ENCODE data around the gene ANO2. TPM values are rescaled to one million over a fixed set of nuclear protein-coding genes. Genes with fewer than 3 reads are reported as not detected.
"Not testable (repeated sequence)": the region's sequence is repeated elsewhere in the genome, so short reads cannot be mapped to it uniquely, and the experiment has no call there.

ANO2 gene
- total RNA-seq, 1 experiment from 2014 or later = 0.68 TPM

- intact Hi-C loops (cut with micrococcal nuclease; ENCODE audit: unreplicated experiment) = no loop called here
- CTCF ChIA-PET = no interaction called here
- no TSS peak for BruUV-seq (replicated peaks)
- H3K4me1 ChIP-seq = no peaks in the 10 kb centered on the region
- no peak for DNase-seq
- POLR2A ChIA-PET = no interaction called here
- peaks cover 20% of the 10 kb centered on the region for H3K9me3 Mint-ChIP-seq (ENCODE audit: unreplicated experiment)
- H3K36me3 Mint-ChIP-seq (ENCODE audit: insufficient read depth, unreplicated experiment) = no peaks in the 10 kb centered on the region
- peaks cover 27% of the 10 kb centered on the region for H3K27me3 Mint-ChIP-seq (ENCODE audit: insufficient read depth, unreplicated experiment)
- H3K9me3 ChIP-seq = peaks cover 12% of the 10 kb centered on the region
- no peak overlapping the region for H3K27ac Mint-ChIP-seq (ENCODE audit: unreplicated experiment)
- no peaks in the 10 kb centered on the region for H3K36me3 ChIP-seq (ENCODE audit: control insufficient read depth, insufficient read depth, low read length)
- no peak for TF ChIP-seq CTCF (IDR thresholded peaks at IDR 0.05; ENCODE audit: insufficient read depth in 1 of 2, low read depth in 1 of 2, low read length in 1 of 2, severe bottlenecking in 1 of 2, unreplicated experiment in 1 of 2)
- no peaks in the 10 kb centered on the region; the same call in 1 of the 2 replicates for H3K27me3 ChIP-seq (replicated peaks; ENCODE audit: control insufficient read depth, insufficient read depth, low read length)
- no peak overlapping the region for H3K4me3 Mint-ChIP-seq (ENCODE audit: unreplicated experiment)
- no peaks in the 10 kb centered on the region for H3K4me1 Mint-ChIP-seq (ENCODE audit: low read depth, unreplicated experiment)
- no peak overlapping the region for H3K4me3 ChIP-seq (ENCODE audit: low read depth, low read length)
Observed at GRCh38 chr12:5827591-5827990, 117.5 kb downstream of the ANO2 start.

DNA sequence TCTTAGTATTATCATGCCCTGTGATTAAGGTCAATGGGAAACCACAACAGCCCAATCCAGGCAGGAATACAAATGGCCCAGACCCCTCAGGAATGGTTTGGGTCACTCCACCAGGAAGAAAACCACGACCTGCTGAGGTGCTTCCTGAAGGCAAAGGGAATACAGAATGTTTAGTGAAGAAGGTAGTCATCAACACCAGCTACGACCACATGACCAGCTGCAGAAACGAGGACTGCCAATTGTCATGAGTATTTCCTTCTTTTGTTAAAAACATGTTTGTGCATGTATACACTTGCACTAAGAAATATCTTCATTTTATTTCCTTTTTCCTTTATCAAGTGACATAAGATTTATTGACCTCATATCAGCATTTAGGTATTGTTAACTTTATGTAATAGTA, 119.3 kb downstream of the ANO2 start:
- not testable (repeated sequence) for BruUV-seq (replicated peaks)

DNA sequence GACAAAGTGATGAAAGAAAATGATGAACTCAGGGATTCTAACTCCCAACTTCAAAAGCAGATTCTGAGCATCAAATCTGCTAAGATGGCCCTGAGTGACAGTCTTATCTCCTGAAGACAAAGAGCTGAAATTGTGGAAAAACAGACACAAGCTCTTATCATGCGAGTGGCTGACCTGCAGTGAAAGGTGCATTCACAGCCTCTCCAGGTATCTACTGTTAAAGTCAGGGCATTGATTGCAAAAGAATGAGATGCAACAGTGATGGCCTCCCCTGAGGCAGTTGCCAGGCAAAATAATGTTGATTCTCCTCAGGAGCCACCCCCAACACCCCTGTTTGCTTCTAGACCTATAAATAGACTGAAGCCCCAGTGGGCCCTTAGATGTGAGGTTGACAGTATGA, 126.2 kb downstream of the ANO2 start:
- BruUV-seq (replicated peaks); POLR2A ChIA-PET; H3K27ac Mint-ChIP-seq (ENCODE audit: unreplicated experiment); H3K4me1 ChIP-seq; H3K36me3 Mint-ChIP-seq (ENCODE audit: insufficient read depth, unreplicated experiment); H3K4me1 Mint-ChIP-seq (ENCODE audit: low read depth, unreplicated experiment); DNase-seq; H3K4me3 Mint-ChIP-seq (ENCODE audit: unreplicated experiment); intact Hi-C loops (cut with micrococcal nuclease; ENCODE audit: unreplicated experiment); CTCF ChIA-PET; H3K4me3 ChIP-seq (ENCODE audit: low read depth, low read length); H3K36me3 ChIP-seq (ENCODE audit: control insufficient read depth, insufficient read depth, low read length); H3K27me3 ChIP-seq (replicated peaks; ENCODE audit: control insufficient read depth, insufficient read depth, low read length): not testable (repeated sequence)
- H3K9me3 ChIP-seq = peaks cover 15% of the 10 kb centered on the region
- Mint-ChIP-seq H3K27me3 (ENCODE audit: insufficient read depth, unreplicated experiment) (peaks cover 13% of the 10 kb centered on the region), H3K9me3 (ENCODE audit: unreplicated experiment) (peaks cover 30% of the 10 kb centered on the region)

More for the DNA sequence above, 119.3 kb downstream of the ANO2 start:
- H3K4me1 ChIP-seq; H3K4me3 Mint-ChIP-seq (ENCODE audit: unreplicated experiment); CTCF ChIA-PET; intact Hi-C loops (cut with micrococcal nuclease; ENCODE audit: unreplicated experiment); H3K27me3 ChIP-seq (replicated peaks; ENCODE audit: control insufficient read depth, insufficient read depth, low read length); H3K36me3 ChIP-seq (ENCODE audit: control insufficient read depth, insufficient read depth, low read length); H3K27ac Mint-ChIP-seq (ENCODE audit: unreplicated experiment); DNase-seq; H3K4me1 Mint-ChIP-seq (ENCODE audit: low read depth, unreplicated experiment); H3K36me3 Mint-ChIP-seq (ENCODE audit: insufficient read depth, unreplicated experiment); H3K4me3 ChIP-seq (ENCODE audit: low read depth, low read length); POLR2A ChIA-PET: not testable (repeated sequence)
- H3K9me3 ChIP-seq = peaks cover 15% of the 10 kb centered on the region
- Mint-ChIP-seq H3K27me3 (ENCODE audit: insufficient read depth, unreplicated experiment) (peaks cover 18% of the 10 kb centered on the region), H3K9me3 (ENCODE audit: unreplicated experiment) (peaks cover 20% of the 10 kb centered on the region)

- no TSS peak for BruUV-seq (replicated peaks)
- CTCF ChIA-PET = no interaction called here
Observed at GRCh38 chr12:5817246-5817645, 127.8 kb downstream of the ANO2 start.

More at GRCh38 chr12:5817246-5817645, 127.8 kb downstream of the ANO2 start:
- Histone ChIP-seq H3K4me1 (no peaks in the 10 kb centered on the region), H3K9me3 (peaks cover 4% of the 10 kb centered on the region), H3K27me3 (replicated peaks; ENCODE audit: control insufficient read depth, insufficient read depth, low read length) (no peaks in the 10 kb centered on the region), H3K36me3 (ENCODE audit: control insufficient read depth, insufficient read depth, low read length) (no peaks in the 10 kb centered on the region), H3K4me3 (ENCODE audit: low read depth, low read length) (no peak overlapping the region)
- Mint-ChIP-seq H3K4me3 (ENCODE audit: unreplicated experiment) (no peak overlapping the region), H3K27ac (ENCODE audit: unreplicated experiment) (no peak overlapping the region), H3K36me3 (ENCODE audit: insufficient read depth, unreplicated experiment) (no peaks in the 10 kb centered on the region), H3K9me3 (ENCODE audit: unreplicated experiment) (peaks cover 21% of the 10 kb centered on the region), H3K27me3 (ENCODE audit: insufficient read depth, unreplicated experiment) (peaks cover 23% of the 10 kb centered on the region), H3K4me1 (ENCODE audit: low read depth, unreplicated experiment) (peaks cover 14% of the 10 kb centered on the region)
- DNase-seq = no peak
- POLR2A ChIA-PET = no interaction called here
- no peak for TF ChIP-seq CTCF (IDR thresholded peaks at IDR 0.05; ENCODE audit: insufficient read depth in 1 of 2, low read depth in 1 of 2, low read length in 1 of 2, severe bottlenecking in 1 of 2, unreplicated experiment in 1 of 2)
- intact Hi-C loops (cut with micrococcal nuclease; ENCODE audit: unreplicated experiment) = no loop called here
